MM.1S (cell line): ENCODE data around the gene SUCO.

Experiments
- CTCF ChIP-seq: fragments of 300-600 bp; sonication (generic); IDR thresholded peaks from 2 replicates; pipeline ENCODE4 v1.5.1; 2016; ENCODE audit warnings: antibody characterized with exemption, low read length, mixed read lengths
- EZH2phosphoT487 ChIP-seq: fragments of 300-600 bp; sonication (generic); IDR thresholded peaks from 2 replicates; pipeline ENCODE4 v1.6.1; 2018; ENCODE audit warnings: antibody characterized with exemption, low read length

GRCh38 chr1:172578586-172578985, 45.6 kb downstream of the SUCO start:
- no peak for TF ChIP-seq CTCF
- TF ChIP-seq EZH2phosphoT487: no peak
